ENCODE measurements around the gene THSD4.

The THSD4 gene

GRCh38 chr15:71136793-71137518 lies 21.7 kb downstream of the THSD4 start:
- Histone ChIP-seq H3K4me1 (ENCODE audit: control insufficient read depth, insufficient read depth, low read length) (no peaks in the 10 kb centered on the region), H3K9ac (ENCODE audit: low read length in 2 of 2) (no peak overlapping the region), H3K9me3 (ENCODE audit: control insufficient read depth in 2 of 2, low read length in 2 of 2) (no peaks in the 10 kb centered on the region), H3K36me3 (ENCODE audit: control insufficient read depth in 2 of 2, insufficient read depth in 2 of 2, low read length in 2 of 2) (no peaks in the 10 kb centered on the region), H3K27ac (ENCODE audit: low read length) (no peak overlapping the region), H3K27me3 (ENCODE audit: control insufficient read depth in 1 of 2, insufficient read depth in 2 of 2, low read length in 2 of 2) (no peaks in the 10 kb centered on the region), H3K4me3 (ENCODE audit: low read length in 2 of 2) (no peak overlapping the region)

- H3K4me1 ChIP-seq (ENCODE audit: control insufficient read depth, insufficient read depth, low read length) = no peaks in the 10 kb centered on the region
- H3K27me3 ChIP-seq (ENCODE audit: control insufficient read depth in 1 of 2, insufficient read depth in 2 of 2, low read length in 2 of 2) = no peaks in the 10 kb centered on the region
- no peak overlapping the region for H3K9ac ChIP-seq (ENCODE audit: low read length in 2 of 2)
- no peaks in the 10 kb centered on the region for H3K36me3 ChIP-seq (ENCODE audit: control insufficient read depth in 2 of 2, insufficient read depth in 2 of 2, low read length in 2 of 2)
- H3K4me3 ChIP-seq (ENCODE audit: low read length in 2 of 2) = no peak overlapping the region
- H3K9me3 ChIP-seq (ENCODE audit: control insufficient read depth in 2 of 2, low read length in 2 of 2) = no peaks in the 10 kb centered on the region
- H3K27ac ChIP-seq (ENCODE audit: low read length) = no peak overlapping the region
Measured at GRCh38 chr15:71138473-71138872, 23.2 kb downstream of the THSD4 start.

- Histone ChIP-seq H3K9me3 (ENCODE audit: control insufficient read depth in 2 of 2, low read length in 2 of 2) (no peaks in the 10 kb centered on the region), H3K4me1 (ENCODE audit: control insufficient read depth, insufficient read depth, low read length) (peaks cover 4% of the 10 kb centered on the region), H3K36me3 (ENCODE audit: control insufficient read depth in 2 of 2, insufficient read depth in 2 of 2, low read length in 2 of 2) (no peaks in the 10 kb centered on the region), H3K9ac (ENCODE audit: low read length in 2 of 2) (no peak overlapping the region), H3K4me3 (ENCODE audit: low read length in 2 of 2) (no peak overlapping the region), H3K27me3 (ENCODE audit: control insufficient read depth in 1 of 2, insufficient read depth in 2 of 2, low read length in 2 of 2) (no peaks in the 10 kb centered on the region), H3K27ac (ENCODE audit: low read length) (no peak overlapping the region)
Measured at GRCh38 chr15:71139241-71139640, 24.0 kb downstream of the THSD4 start.

- H3K4me3 ChIP-seq (ENCODE audit: low read length in 2 of 2) = no peak overlapping the region
Measured at GRCh38 chr15:71141572-71141971, 26.3 kb downstream of the THSD4 start.

GRCh38 chr15:71142780-71143179 lies 27.5 kb downstream of the THSD4 start:
- no peaks in the 10 kb centered on the region for H3K9me3 ChIP-seq (ENCODE audit: control insufficient read depth in 2 of 2, low read length in 2 of 2)
- H3K4me3 ChIP-seq (ENCODE audit: low read length in 2 of 2) = no peak overlapping the region
- no peak overlapping the region for H3K27ac ChIP-seq (ENCODE audit: low read length)
- H3K36me3 ChIP-seq (ENCODE audit: control insufficient read depth in 2 of 2, insufficient read depth in 2 of 2, low read length in 2 of 2) = no peaks in the 10 kb centered on the region
- peaks cover 15% of the 10 kb centered on the region for H3K4me1 ChIP-seq (ENCODE audit: control insufficient read depth, insufficient read depth, low read length)
- no peaks in the 10 kb centered on the region for H3K27me3 ChIP-seq (ENCODE audit: control insufficient read depth in 1 of 2, insufficient read depth in 2 of 2, low read length in 2 of 2)
- no peak overlapping the region for H3K9ac ChIP-seq (ENCODE audit: low read length in 2 of 2)

More at GRCh38 chr15:71141572-71141971, 26.3 kb downstream of the THSD4 start:
- no peaks in the 10 kb centered on the region for H3K9me3 ChIP-seq (ENCODE audit: control insufficient read depth in 2 of 2, low read length in 2 of 2)
- H3K36me3 ChIP-seq (ENCODE audit: control insufficient read depth in 2 of 2, insufficient read depth in 2 of 2, low read length in 2 of 2) = no peaks in the 10 kb centered on the region
- no peak overlapping the region for H3K27ac ChIP-seq (ENCODE audit: low read length)
- no peak overlapping the region for H3K9ac ChIP-seq (ENCODE audit: low read length in 2 of 2)
- H3K4me1 ChIP-seq (ENCODE audit: control insufficient read depth, insufficient read depth, low read length) = peaks cover 12% of the 10 kb centered on the region
- H3K27me3 ChIP-seq (ENCODE audit: control insufficient read depth in 1 of 2, insufficient read depth in 2 of 2, low read length in 2 of 2) = no peaks in the 10 kb centered on the region

- Histone ChIP-seq H3K36me3 (ENCODE audit: control insufficient read depth in 2 of 2, insufficient read depth in 2 of 2, low read length in 2 of 2) (no peaks in the 10 kb centered on the region), H3K9me3 (ENCODE audit: control insufficient read depth in 2 of 2, low read length in 2 of 2) (no peaks in the 10 kb centered on the region), H3K4me1 (ENCODE audit: control insufficient read depth, insufficient read depth, low read length) (peaks cover 17% of the 10 kb centered on the region), H3K27me3 (ENCODE audit: control insufficient read depth in 1 of 2, insufficient read depth in 2 of 2, low read length in 2 of 2) (no peaks in the 10 kb centered on the region), H3K4me3 (ENCODE audit: low read length in 2 of 2) (no peak overlapping the region), H3K9ac (ENCODE audit: low read length in 2 of 2) (no peak overlapping the region), H3K27ac (ENCODE audit: low read length) (no peak overlapping the region)
Measured at GRCh38 chr15:71143373-71144310, 28.4 kb downstream of the THSD4 start.

- Histone ChIP-seq H3K9ac (ENCODE audit: low read length in 2 of 2) (no peak overlapping the region), H3K27ac (ENCODE audit: low read length) (no peak overlapping the region), H3K36me3 (ENCODE audit: control insufficient read depth in 2 of 2, insufficient read depth in 2 of 2, low read length in 2 of 2) (no peaks in the 10 kb centered on the region), H3K4me1 (ENCODE audit: control insufficient read depth, insufficient read depth, low read length) (peaks cover 26% of the 10 kb centered on the region), H3K4me3 (ENCODE audit: low read length in 2 of 2) (no peak overlapping the region), H3K9me3 (ENCODE audit: control insufficient read depth in 2 of 2, low read length in 2 of 2) (no peaks in the 10 kb centered on the region), H3K27me3 (ENCODE audit: control insufficient read depth in 1 of 2, insufficient read depth in 2 of 2, low read length in 2 of 2) (no peaks in the 10 kb centered on the region)
Measured at GRCh38 chr15:71145648-71146047, 30.4 kb downstream of the THSD4 start.

- H3K27ac ChIP-seq (ENCODE audit: low read length) = peak overlapping the region; percentile 6
Measured at GRCh38 chr15:71146580-71146982, 31.3 kb downstream of the THSD4 start.

GRCh38 chr15:71148048-71148447 lies 32.8 kb downstream of the THSD4 start:
- Histone ChIP-seq H3K36me3 (ENCODE audit: control insufficient read depth in 2 of 2, insufficient read depth in 2 of 2, low read length in 2 of 2) (no peaks in the 10 kb centered on the region), H3K27ac (ENCODE audit: low read length) (no peak overlapping the region), H3K9ac (ENCODE audit: low read length in 2 of 2) (no peak overlapping the region), H3K4me3 (ENCODE audit: low read length in 2 of 2) (peak overlapping the region in 1 of 2 donors; percentile 8), H3K4me1 (ENCODE audit: control insufficient read depth, insufficient read depth, low read length) (peaks cover 42% of the 10 kb centered on the region), H3K27me3 (ENCODE audit: control insufficient read depth in 1 of 2, insufficient read depth in 2 of 2, low read length in 2 of 2) (no peaks in the 10 kb centered on the region), H3K9me3 (ENCODE audit: control insufficient read depth in 2 of 2, low read length in 2 of 2) (no peaks in the 10 kb centered on the region)

More at GRCh38 chr15:71146580-71146982, 31.3 kb downstream of the THSD4 start:
- H3K4me3 ChIP-seq (ENCODE audit: low read length in 2 of 2) = no peak overlapping the region
- no peaks in the 10 kb centered on the region for H3K36me3 ChIP-seq (ENCODE audit: control insufficient read depth in 2 of 2, insufficient read depth in 2 of 2, low read length in 2 of 2)
- no peak overlapping the region for H3K9ac ChIP-seq (ENCODE audit: low read length in 2 of 2)
- H3K9me3 ChIP-seq (ENCODE audit: control insufficient read depth in 2 of 2, low read length in 2 of 2) = no peaks in the 10 kb centered on the region
- H3K4me1 ChIP-seq (ENCODE audit: control insufficient read depth, insufficient read depth, low read length) = peaks cover 36% of the 10 kb centered on the region
- H3K27me3 ChIP-seq (ENCODE audit: control insufficient read depth in 1 of 2, insufficient read depth in 2 of 2, low read length in 2 of 2) = no peaks in the 10 kb centered on the region

GRCh38 chr15:71149646-71150557 lies 34.6 kb downstream of the THSD4 start:
- H3K4me1 ChIP-seq (ENCODE audit: control insufficient read depth, insufficient read depth, low read length) = peaks cover 39% of the 10 kb centered on the region
- H3K4me3 ChIP-seq (ENCODE audit: low read length in 2 of 2) = peak overlapping the region in 1 of 2 donors; percentile 32
- peak overlapping the region; percentile 42 for H3K27ac ChIP-seq (ENCODE audit: low read length)
- H3K27me3 ChIP-seq (ENCODE audit: control insufficient read depth in 1 of 2, insufficient read depth in 2 of 2, low read length in 2 of 2) = no peaks in the 10 kb centered on the region
- no peak overlapping the region for H3K9ac ChIP-seq (ENCODE audit: low read length in 2 of 2)
- H3K9me3 ChIP-seq (ENCODE audit: control insufficient read depth in 2 of 2, low read length in 2 of 2) = no peaks in the 10 kb centered on the region
- no peaks in the 10 kb centered on the region for H3K36me3 ChIP-seq (ENCODE audit: control insufficient read depth in 2 of 2, insufficient read depth in 2 of 2, low read length in 2 of 2)

Data from stomach smooth muscle (tissue), 2 donors.